ENCODE data around the gene NPDC1.

DNA sequence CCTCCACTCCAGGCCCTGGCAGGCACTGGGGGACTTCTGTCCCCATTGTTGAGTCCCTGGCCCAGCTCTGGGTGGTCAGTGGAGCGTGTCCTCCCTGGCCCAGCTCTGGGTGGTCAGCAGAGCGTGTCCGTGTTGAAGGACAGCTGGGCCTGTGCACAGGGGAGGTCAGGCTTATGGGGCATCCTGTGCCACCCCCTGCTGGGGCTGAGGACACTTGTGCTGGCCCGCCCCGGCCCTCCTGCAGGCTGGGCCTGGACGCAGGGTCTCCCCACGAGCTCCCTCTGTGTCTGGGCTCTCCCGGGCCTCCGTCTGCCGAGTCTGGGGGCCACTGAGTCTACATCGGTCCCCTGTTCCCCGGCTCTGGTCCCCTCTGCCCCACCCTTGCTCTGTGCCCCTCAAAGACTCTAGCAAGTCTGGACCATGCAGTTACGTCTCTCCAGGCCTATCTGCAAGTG is 38.1 kb downstream of the NPDC1 start:
- TF ChIP-seq, protein P1, sequence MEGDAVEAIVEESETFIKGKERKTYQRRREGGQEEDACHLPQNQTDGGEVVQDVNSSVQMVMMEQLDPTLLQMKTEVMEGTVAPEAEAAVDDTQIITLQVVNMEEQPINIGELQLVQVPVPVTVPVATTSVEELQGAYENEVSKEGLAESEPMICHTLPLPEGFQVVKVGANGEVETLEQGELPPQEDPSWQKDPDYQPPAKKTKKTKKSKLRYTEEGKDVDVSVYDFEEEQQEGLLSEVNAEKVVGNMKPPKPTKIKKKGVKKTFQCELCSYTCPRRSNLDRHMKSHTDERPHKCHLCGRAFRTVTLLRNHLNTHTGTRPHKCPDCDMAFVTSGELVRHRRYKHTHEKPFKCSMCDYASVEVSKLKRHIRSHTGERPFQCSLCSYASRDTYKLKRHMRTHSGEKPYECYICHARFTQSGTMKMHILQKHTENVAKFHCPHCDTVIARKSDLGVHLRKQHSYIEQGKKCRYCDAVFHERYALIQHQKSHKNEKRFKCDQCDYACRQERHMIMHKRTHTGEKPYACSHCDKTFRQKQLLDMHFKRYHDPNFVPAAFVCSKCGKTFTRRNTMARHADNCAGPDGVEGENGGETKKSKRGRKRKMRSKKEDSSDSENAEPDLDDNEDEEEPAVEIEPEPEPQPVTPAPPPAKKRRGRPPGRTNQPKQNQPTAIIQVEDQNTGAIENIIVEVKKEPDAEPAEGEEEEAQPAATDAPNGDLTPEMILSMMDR (IDR thresholded peaks at IDR 0.05): no peak
- no peak for TF ChIP-seq POLR2AphosphoS5 (IDR thresholded peaks at IDR 0.05)
- TF ChIP-seq POLR2A (IDR thresholded peaks at IDR 0.05): no peak
- no peak for TF ChIP-seq EP300 (IDR thresholded peaks at IDR 0.05)

Measured in sigmoid colon (tissue), 4 donors.